ENCODE measurements around the gene KLF11.
"Not testable (repeated sequence)": the region's sequence is repeated elsewhere in the genome, so short reads cannot be mapped to it uniquely, and the experiment has no call there.

The KLF11 gene

GRCh38 chr2:10085043-10085667 is 41.8 kb downstream of the KLF11 start:
- DNase-seq (ENCODE audit: low spot score) = no peak

DNA sequence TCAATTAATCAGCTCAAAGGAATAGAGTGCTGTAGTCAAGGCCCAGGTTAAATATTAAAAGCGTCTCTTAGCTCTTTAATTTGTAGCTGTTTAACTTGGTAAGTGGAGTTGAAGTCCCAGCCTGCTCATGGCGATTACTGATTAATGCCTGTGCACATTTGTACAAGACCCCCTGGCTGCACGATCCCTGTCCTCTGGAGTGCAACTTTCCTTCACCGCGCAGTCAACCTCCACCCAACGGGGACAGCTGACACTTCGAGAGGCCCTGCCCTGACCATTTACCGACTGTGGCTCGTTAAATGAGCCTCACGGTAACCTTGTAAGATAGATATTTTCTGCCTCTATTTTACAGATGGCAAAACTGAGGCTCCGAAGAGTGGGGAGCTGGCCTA is 42.3 kb downstream of the KLF11 start:
- DNase-seq (ENCODE audit: low spot score) = no peak

GRCh38 chr2:10086950-10087349 is 43.6 kb downstream of the KLF11 start:
- no peak for DNase-seq (ENCODE audit: low spot score)

GRCh38 chr2:10087360-10087759 is 44.0 kb downstream of the KLF11 start:
- no peak for DNase-seq (ENCODE audit: low spot score)

GRCh38 chr2:10089565-10090190 is 46.3 kb downstream of the KLF11 start:
- no peak for DNase-seq (ENCODE audit: low spot score)

GRCh38 chr2:10091182-10091888 is 48.0 kb downstream of the KLF11 start:
- DNase-seq (ENCODE audit: low spot score) = no peak

GRCh38 chr2:10091889-10092244 is 48.5 kb downstream of the KLF11 start:
- not testable (repeated sequence) for DNase-seq (ENCODE audit: low spot score)

DNA sequence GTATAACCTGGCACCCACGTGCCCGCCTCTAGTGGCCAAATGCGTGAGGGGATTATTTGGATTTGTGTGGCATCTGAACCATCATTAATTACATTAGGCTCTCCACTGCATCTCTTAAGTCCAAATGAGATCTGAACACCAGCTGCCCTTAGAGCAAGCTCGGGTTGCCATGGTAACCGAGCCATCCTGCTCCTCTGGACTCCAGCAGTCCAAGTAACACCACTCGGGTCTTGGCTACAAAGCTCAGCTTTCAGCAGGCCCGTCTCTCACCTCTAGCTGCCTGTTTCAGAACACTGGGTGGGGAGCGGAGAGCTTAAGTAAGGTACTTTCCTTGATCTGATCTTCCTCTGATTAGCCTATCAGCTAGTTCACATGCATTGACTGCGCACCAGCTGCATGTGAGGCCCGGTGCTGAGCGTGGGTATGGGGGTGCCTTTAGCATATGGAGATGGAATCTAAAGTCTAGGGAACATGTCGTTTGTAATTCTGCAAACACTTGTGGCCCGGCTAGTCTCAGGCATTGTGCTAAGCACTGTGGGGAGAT is 51.0 kb downstream of the KLF11 start:
- DNase-seq (ENCODE audit: low spot score) = peak; percentile 79

- DNase-seq (ENCODE audit: low spot score) = no peak
Observed at GRCh38 chr2:10095175-10095574, 51.8 kb downstream of the KLF11 start.

DNA sequence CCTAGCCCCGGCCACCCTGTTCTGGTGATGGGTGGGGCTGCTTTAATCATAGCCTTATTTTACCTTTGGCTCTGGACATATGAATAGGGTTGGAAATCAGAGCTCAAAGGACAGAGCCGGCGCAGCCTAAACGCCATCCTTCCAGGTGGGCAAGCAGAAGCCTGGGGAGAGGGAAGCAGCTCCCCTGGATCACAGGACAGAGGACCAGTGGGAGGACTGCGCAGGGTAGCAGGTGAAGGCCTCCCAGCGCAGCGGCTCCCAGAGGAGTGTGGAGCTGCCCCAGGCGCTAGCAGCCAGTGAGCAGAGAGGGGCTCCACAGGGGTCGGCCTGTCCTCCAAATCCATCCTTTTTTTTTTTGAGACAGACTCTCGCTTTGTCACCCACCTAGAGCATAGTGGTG is 53.3 kb downstream of the KLF11 start:
- DNase-seq (ENCODE audit: low spot score) = no peak

- peak; percentile 68 for DNase-seq (ENCODE audit: low spot score)
Observed at GRCh38 chr2:10097352-10098148, 54.2 kb downstream of the KLF11 start.

GRCh38 chr2:10101491-10101890 is 58.1 kb downstream of the KLF11 start:
- DNase-seq (ENCODE audit: low spot score) = no peak

DNA sequence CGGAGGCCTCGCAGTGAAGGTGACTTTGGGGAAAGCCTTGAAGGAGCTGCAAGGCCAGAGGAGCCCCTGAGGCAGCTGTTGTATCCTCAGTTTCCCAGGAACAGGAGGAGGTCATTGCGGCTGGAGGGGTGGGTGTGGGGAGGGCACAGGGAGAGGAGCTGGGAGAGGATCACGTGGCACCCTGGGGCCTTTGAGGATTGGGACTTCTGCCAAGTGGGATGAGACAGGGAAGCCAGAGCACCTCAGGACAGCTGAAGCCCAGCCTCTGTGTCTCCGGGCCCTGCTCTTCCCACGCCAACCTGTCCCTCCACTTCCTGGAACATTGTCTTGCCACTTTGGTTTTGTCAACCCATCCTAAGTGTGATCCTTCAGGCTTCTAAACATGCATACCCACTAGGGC is 59.8 kb downstream of the KLF11 start:
- DNase-seq (ENCODE audit: low spot score) = no peak
